Measurements from ENCODE around the gene COMMD10. TPM values are rescaled to one million over a fixed set of nuclear protein-coding genes. Genes with fewer than 3 reads are reported as not detected.
A peak's percentile ranks its signal among the peaks of the same experiment; 100 is the strongest.

The COMMD10 gene
- total and polyA plus RNA-seq, 8 donors, result 12.8 to 21.8 (median 14.6) TPM

DNA sequence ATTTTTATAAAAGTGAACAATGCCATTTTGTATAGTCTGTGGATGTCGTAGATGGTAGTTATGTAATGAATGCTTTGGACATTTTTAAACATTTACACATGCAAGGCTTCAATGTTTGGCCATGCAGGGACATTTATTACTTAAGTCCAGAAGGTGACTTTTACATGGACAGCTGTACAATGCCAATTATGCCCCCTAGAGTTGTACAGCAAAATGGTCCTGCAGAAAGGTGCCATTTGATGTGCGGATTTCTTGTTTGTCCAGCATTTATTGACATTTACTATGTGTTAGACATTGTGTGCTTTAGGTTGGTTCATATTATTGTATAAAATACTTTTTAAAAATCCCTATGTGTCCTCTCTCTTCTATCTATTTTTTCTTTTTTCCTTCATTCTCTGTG is 22.5 kb upstream of the COMMD10 start:
- no peak for DNase-seq

DNA sequence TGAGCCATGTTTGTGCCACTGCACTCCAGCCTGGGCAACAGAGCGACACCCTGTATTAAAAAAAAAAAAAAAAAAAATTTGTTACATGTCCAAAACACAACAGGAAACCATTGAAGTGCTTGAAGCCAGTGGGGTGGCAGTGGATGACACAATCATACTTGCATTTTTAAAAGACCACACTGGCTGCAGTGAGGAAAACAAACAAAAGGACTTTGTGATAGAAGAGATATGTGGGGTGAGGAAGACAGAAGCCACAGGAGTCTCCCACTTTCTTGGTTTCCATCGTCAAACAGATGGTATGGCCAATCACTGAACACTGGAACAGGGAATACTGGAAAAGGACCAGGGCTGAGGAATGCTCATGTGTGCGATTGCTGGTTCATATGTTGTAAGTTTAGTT is 20.9 kb upstream of the COMMD10 start:
- FAIRE-seq (no peak), DNase-seq (no peak), ATAC-seq (no peak)
- no peak overlapping the region for H3K4me3 ChIP-seq
- 79 to 86% methylated on average over 3 of the region's 3 CpGs for WGBS, 2 donors
- H3K27me3 ChIP-seq, result peaks cover 0 to 10% (median 3%) of the 10 kb centered on the region in 4 donors
- TF ChIP-seq, protein P1, sequence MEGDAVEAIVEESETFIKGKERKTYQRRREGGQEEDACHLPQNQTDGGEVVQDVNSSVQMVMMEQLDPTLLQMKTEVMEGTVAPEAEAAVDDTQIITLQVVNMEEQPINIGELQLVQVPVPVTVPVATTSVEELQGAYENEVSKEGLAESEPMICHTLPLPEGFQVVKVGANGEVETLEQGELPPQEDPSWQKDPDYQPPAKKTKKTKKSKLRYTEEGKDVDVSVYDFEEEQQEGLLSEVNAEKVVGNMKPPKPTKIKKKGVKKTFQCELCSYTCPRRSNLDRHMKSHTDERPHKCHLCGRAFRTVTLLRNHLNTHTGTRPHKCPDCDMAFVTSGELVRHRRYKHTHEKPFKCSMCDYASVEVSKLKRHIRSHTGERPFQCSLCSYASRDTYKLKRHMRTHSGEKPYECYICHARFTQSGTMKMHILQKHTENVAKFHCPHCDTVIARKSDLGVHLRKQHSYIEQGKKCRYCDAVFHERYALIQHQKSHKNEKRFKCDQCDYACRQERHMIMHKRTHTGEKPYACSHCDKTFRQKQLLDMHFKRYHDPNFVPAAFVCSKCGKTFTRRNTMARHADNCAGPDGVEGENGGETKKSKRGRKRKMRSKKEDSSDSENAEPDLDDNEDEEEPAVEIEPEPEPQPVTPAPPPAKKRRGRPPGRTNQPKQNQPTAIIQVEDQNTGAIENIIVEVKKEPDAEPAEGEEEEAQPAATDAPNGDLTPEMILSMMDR (IDR thresholded peaks at IDR 0.05), result no peak
- no peak overlapping the region for H3K27ac ChIP-seq
- peaks cover 0 to 3% (median 0%) of the 10 kb centered on the region in 3 donors for H3K4me1 ChIP-seq
- intact Hi-C loops (cut with DNase I), result no loop called here
- H3K36me3 ChIP-seq, result no peaks in the 10 kb centered on the region
- H3K9me3 ChIP-seq, result no peaks in the 10 kb centered on the region

More for the DNA sequence above, 22.5 kb upstream of the COMMD10 start:
- H3K27ac ChIP-seq, result no peak overlapping the region
- WGBS, 2 donors, result 56 to 62% methylated on average over 2 of the region's 2 CpGs
- no peaks in the 10 kb centered on the region for H3K9me3 ChIP-seq
- FAIRE-seq, result no peak
- H3K4me1 ChIP-seq, result no peaks in the 10 kb centered on the region
- TF ChIP-seq, protein P1 (IDR thresholded peaks at IDR 0.05), result no peak
- intact Hi-C loops (cut with DNase I), result no loop called here
- ATAC-seq, result no peak
- peaks cover 0 to 6% (median 3%) of the 10 kb centered on the region in 4 donors for H3K27me3 ChIP-seq
- H3K36me3 ChIP-seq, result no peaks in the 10 kb centered on the region
- no peak overlapping the region for H3K4me3 ChIP-seq

DNA sequence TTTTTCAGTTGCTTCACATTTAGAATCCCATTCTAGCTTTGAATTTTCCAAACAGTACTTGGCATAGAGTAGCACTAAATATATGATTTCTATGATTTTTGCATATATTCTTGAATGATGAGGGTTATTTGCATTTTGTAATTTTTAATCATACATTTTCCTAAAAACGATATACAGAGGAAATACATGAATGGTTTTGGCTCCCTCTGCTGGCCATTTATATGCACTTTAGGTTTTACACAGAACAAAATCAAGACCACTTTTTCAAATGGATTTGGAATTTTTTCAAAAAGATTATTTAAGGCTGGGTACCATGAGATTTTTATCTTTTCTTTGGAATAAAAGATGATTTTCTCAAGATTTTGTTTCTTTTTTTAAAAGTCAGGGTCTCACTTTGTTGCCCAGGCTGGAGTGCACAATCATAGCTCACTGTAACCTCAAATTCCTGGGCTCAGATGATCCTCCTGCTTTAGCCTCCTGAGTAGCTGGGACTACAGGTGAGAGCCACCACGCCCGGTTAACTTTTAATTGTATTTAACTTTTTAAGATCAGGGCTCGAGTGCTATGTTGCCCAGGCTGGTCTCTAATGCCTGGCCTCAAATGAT is 16.7 kb upstream of the COMMD10 start:
- H3K9me3 ChIP-seq, result no peaks in the 10 kb centered on the region
- peaks cover 0 to 3% (median 0%) of the 10 kb centered on the region in 3 donors for H3K4me1 ChIP-seq
- no peak overlapping the region for H3K27ac ChIP-seq
- H3K4me3 ChIP-seq, result no peak overlapping the region
- intact Hi-C loops (cut with DNase I), result no loop called here
- TF ChIP-seq, protein P1 (IDR thresholded peaks at IDR 0.05), result peak; percentile 60 to 82 (median 70)
- peaks cover 0 to 10% (median 3%) of the 10 kb centered on the region in 4 donors for H3K27me3 ChIP-seq
- ATAC-seq, result peak in 3 of 4 donors; percentile 68 to 71 (median 69)
- H3K36me3 ChIP-seq, result no peaks in the 10 kb centered on the region
- WGBS, 2 donors, result 5 to 7% methylated on average over 4 of the region's 4 CpGs
- peak in 1 of 6 donors; percentile 26 for DNase-seq
- peak; percentile 85 for FAIRE-seq

DNA sequence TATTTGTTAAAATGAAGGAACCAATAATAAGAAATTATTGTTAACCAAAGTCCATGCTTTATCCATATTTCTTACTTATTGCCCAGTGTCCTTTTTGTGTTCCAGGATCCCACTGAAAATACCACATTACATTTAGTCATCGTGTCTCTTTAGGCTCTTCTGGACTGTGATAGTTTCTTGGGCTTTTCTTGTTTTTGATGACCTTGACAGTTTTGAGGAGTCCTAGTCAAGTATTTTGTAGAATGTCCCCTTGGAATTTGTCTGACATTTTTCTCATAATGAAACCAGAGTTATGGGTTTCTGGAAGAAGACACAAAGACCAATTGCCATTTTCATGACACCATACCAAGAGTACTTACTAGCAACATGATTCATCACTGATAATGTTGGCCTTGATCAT is 13.6 kb upstream of the COMMD10 start:
- no peaks in the 10 kb centered on the region for H3K9me3 ChIP-seq
- peaks cover 0 to 10% (median 2%) of the 10 kb centered on the region in 4 donors for H3K27me3 ChIP-seq
- no peaks in the 10 kb centered on the region for H3K36me3 ChIP-seq
- TF ChIP-seq, protein P1 (IDR thresholded peaks at IDR 0.05), result no peak
- no peak overlapping the region for H3K27ac ChIP-seq
- WGBS, 2 donors, result 80 to 83% methylated on average over 1 of the region's 1 CpG
- DNase-seq (no peak), FAIRE-seq (no peak), ATAC-seq (no peak)
- intact Hi-C loops (cut with DNase I), result no loop called here
- H3K4me1 ChIP-seq, result peaks cover 0 to 3% (median 0%) of the 10 kb centered on the region in 3 donors
- no peak overlapping the region for H3K4me3 ChIP-seq

DNA sequence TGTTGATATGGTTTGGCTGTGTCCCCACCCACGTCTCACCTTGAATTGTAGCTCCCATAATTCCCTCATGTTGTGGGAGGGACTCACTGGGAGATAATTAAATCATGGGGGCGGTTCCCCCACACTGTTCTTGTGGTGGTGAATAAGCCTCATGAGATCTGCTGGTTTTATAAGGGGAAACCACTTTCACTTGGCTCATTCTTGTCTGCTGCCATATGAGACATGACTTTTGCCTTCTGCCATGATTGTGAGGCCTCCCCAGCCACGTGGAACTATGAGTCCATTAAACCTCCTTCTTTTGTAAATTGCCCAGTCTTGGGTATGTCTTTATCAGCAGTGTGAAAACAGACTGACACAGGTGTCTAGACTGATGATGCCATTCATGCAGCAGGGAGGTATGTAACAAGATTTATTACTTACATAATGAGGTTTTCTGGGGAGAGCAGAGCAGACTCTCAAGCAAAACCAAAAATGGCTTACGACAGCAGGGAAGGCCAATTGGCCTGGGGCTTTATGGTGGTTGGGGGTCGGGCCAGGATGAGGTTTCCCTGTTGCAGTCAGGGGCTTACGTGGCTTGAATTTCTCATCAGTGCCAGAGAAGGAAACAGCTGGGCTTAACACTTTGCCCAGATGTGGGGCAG is 9.5 kb upstream of the COMMD10 start:
- no peaks in the 10 kb centered on the region for H3K9me3 ChIP-seq
- no peaks in the 10 kb centered on the region for H3K27me3 ChIP-seq
- FAIRE-seq (no peak), DNase-seq (no peak), ATAC-seq (no peak)
- WGBS, 2 donors, result 61 to 64% methylated on average over 6 of the region's 6 CpGs
- H3K36me3 ChIP-seq, result no peaks in the 10 kb centered on the region
- no peaks in the 10 kb centered on the region for H3K4me1 ChIP-seq
- intact Hi-C loops (cut with DNase I), result no loop called here
- TF ChIP-seq, protein P1 (IDR thresholded peaks at IDR 0.05), result no peak
- no peak overlapping the region for H3K27ac ChIP-seq
- no peak overlapping the region for H3K4me3 ChIP-seq

Measured in pancreas (tissue), 10 donors.